ENCODE measurements around the gene CPSF3. TPM values are rescaled to one million over a fixed set of nuclear protein-coding genes. Genes with fewer than 3 reads are reported as not detected.

The CPSF3 gene
- total and polyA plus RNA-seq, 2 of the 13 experiments (the other 11 are each of a cell fraction or from before 2014, with no cell fraction given) = 19.8 to 93.0 TPM

GRCh38 chr2:9380702-9381628, 42.5 kb upstream of the CPSF3 start (continued):
- TF ChIP-seq DNMT1 (CRISPR knock-in tag; IDR thresholded peaks at IDR 0.05) (no peak), ZNF780A (CRISPR knock-in tag; IDR thresholded peaks at IDR 0.05) (no peak), TARDBP (CRISPR knock-in tag; IDR thresholded peaks at IDR 0.05) (peak; percentile 20; the same call in 1 of the 2 replicates), ZFP91 (CRISPR knock-in tag; IDR thresholded peaks at IDR 0.05; ENCODE audit: borderline replicate concordance) (peak; percentile 36; the same call in 1 of the 2 replicates), STAT5B (CRISPR knock-in tag; IDR thresholded peaks at IDR 0.05) (no peak), MYC (CRISPR knock-in tag; IDR thresholded peaks at IDR 0.05; ENCODE audit: borderline replicate concordance) (peak; percentile 40; the same call in 1 of the 2 replicates), AKAP8 (CRISPR knock-in tag; IDR thresholded peaks at IDR 0.05) (no peak), MAF1 (CRISPR knock-in tag; IDR thresholded peaks at IDR 0.05; ENCODE audit: borderline replicate concordance) (no peak), FOXK2 (IDR thresholded peaks at IDR 0.05) (no peak), ZNF615 (CRISPR knock-in tag; IDR thresholded peaks at IDR 0.05; ENCODE audit: borderline replicate concordance) (no peak), ZNF691 (CRISPR knock-in tag; IDR thresholded peaks at IDR 0.05; ENCODE audit: borderline replicate concordance, low read depth) (peak; percentile 93), ZNF510 (CRISPR knock-in tag; IDR thresholded peaks at IDR 0.05; ENCODE audit: low read depth) (no peak), ATF4 (CRISPR knock-in tag; IDR thresholded peaks at IDR 0.05) (no peak)
- TF ChIP-seq, protein P1, sequence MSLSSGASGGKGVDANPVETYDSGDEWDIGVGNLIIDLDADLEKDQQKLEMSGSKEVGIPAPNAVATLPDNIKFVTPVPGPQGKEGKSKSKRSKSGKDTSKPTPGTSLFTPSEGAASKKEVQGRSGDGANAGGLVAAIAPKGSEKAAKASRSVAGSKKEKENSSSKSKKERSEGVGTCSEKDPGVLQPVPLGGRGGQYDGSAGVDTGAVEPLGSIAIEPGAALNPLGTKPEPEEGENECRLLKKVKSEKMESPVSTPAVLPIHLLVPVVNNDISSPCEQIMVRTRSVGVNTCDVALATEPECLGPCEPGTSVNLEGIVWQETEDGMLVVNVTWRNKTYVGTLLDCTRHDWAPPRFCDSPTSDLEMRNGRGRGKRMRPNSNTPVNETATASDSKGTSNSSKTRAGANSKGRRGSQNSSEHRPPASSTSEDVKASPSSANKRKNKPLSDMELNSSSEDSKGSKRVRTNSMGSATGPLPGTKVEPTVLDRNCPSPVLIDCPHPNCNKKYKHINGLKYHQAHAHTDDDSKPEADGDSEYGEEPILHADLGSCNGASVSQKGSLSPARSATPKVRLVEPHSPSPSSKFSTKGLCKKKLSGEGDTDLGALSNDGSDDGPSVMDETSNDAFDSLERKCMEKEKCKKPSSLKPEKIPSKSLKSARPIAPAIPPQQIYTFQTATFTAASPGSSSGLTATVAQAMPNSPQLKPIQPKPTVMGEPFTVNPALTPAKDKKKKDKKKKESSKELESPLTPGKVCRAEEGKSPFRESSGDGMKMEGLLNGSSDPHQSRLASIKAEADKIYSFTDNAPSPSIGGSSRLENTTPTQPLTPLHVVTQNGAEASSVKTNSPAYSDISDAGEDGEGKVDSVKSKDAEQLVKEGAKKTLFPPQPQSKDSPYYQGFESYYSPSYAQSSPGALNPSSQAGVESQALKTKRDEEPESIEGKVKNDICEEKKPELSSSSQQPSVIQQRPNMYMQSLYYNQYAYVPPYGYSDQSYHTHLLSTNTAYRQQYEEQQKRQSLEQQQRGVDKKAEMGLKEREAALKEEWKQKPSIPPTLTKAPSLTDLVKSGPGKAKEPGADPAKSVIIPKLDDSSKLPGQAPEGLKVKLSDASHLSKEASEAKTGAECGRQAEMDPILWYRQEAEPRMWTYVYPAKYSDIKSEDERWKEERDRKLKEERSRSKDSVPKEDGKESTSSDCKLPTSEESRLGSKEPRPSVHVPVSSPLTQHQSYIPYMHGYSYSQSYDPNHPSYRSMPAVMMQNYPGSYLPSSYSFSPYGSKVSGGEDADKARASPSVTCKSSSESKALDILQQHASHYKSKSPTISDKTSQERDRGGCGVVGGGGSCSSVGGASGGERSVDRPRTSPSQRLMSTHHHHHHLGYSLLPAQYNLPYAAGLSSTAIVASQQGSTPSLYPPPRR (CRISPR knock-in tag; IDR thresholded peaks at IDR 0.05; ENCODE audit: borderline replicate concordance) = 0 out of 2 replicates have a peak, but pooled peaks have one; percentile 27
